CD14-positive monocyte (primary cell): Measurements from ENCODE around the gene RHOBTB1. TPM values are rescaled to one million over a fixed set of nuclear protein-coding genes. Genes with fewer than 3 reads are reported as not detected.

Source experiments
- DNase-seq, 3 donors: peaks; one replicate each; pipeline ENCODE4 v3.0.0-alpha.2; 2011 to 2022
- H2AFZ ChIP-seq: 2 replicates; pipeline ENCODE4 v1.6.0; 2012; ENCODE audit warnings: mild to moderate bottlenecking, low read depth, low read length, inconsistent platforms; ENCODE audit not compliant: insufficient read depth, poor library complexity, severe bottlenecking
- H3K27ac ChIP-seq, 2 donors: 1 replicate in 1 of 2; 2 replicates in 1 of 2; pipeline ENCODE4 v1.5.1; 2012 to 2013; ENCODE audit warnings: low read length in 2 of 2, control low read depth in 1 of 2, inconsistent platforms in 1 of 2, low read depth in 1 of 2, mild to moderate bottlenecking in 1 of 2
- H3K27me3 ChIP-seq, 2 donors: one replicate each; pipeline versions ENCODE4 v1.6.0 to v1.6.1; 2011 to 2013; ENCODE audit warnings: low read length in 2 of 2; ENCODE audit not compliant: control insufficient read depth in 2 of 2, insufficient read depth in 2 of 2
- H3K36me3 ChIP-seq, 2 donors: replicated peaks in 1 of 2; 1 replicate in 1 of 2; 2 replicates in 1 of 2; pipeline versions ENCODE4 v1.5.1 to v1.6.1; 2012 to 2013; ENCODE audit warnings: low read length in 2 of 2, control low read depth in 1 of 2, inconsistent platforms in 1 of 2, mild to moderate bottlenecking in 1 of 2; ENCODE audit not compliant: insufficient read depth in 2 of 2, control insufficient read depth in 1 of 2
- H3K4me1 ChIP-seq, 2 donors: 1 replicate in 1 of 2; 2 replicates in 1 of 2; pipeline versions ENCODE4 v1.5.1 to v1.6.1; 2012 to 2013; ENCODE audit warnings: low read length in 2 of 2, control low read depth in 1 of 2, inconsistent platforms in 1 of 2, mild to moderate bottlenecking in 1 of 2, moderate library complexity in 1 of 2; ENCODE audit not compliant: insufficient read depth in 2 of 2, control insufficient read depth in 1 of 2
- H3K4me2 ChIP-seq: replicated peaks from 2 replicates; pipeline ENCODE3; 2012; ENCODE audit warnings: low read length, moderate library complexity, mild to moderate bottlenecking; ENCODE audit not compliant: poor library complexity, severe bottlenecking; ENCODE audit errors: extremely low read depth
- H3K4me3 ChIP-seq, 3 experiments: fragments of 200-600 bp in 1 of 3; sonication (generic) in 1 of 3; replicated peaks in 1 of 3; 1 replicate in 2 of 3; 2 replicates in 1 of 3; pipeline ENCODE4 v1.5.1; 2011 to 2013; ENCODE audit warnings: low read length in 3 of 3, mild to moderate bottlenecking in 3 of 3, control low read depth in 2 of 3, low read depth in 2 of 3, inconsistent platforms in 1 of 3, moderate library complexity in 1 of 3
- H3K79me2 ChIP-seq: 2 replicates; pipeline ENCODE4 v1.6.0; 2012; ENCODE audit warnings: mild to moderate bottlenecking, control low read depth, inconsistent platforms, low read length, moderate library complexity; ENCODE audit not compliant: insufficient read depth
- H3K9ac ChIP-seq: 2 replicates; pipeline ENCODE4 v1.6.0; 2017; ENCODE audit warnings: low read length, mild to moderate bottlenecking; ENCODE audit not compliant: insufficient read depth, poor library complexity, severe bottlenecking
- H3K9me3 ChIP-seq, 2 donors: replicated peaks in 1 of 2; 1 replicate in 1 of 2; 2 replicates in 1 of 2; pipeline versions ENCODE4 v1.5.1 to v1.6.1; 2012 to 2013; ENCODE audit warnings: low read length in 2 of 2, control low read depth in 1 of 2; ENCODE audit not compliant: control insufficient read depth in 1 of 2, insufficient read depth in 1 of 2
- H4K20me1 ChIP-seq: 2 replicates; pipeline ENCODE4 v1.6.0; 2012; ENCODE audit warnings: mild to moderate bottlenecking, low read length, control low read depth, moderate library complexity; ENCODE audit not compliant: insufficient read depth
- H3K27ac Mint-ChIP-seq, 7 donors: one replicate each; pipeline ENCODE4 v1.8.0; 2020; ENCODE audit warnings: mild to moderate bottlenecking in 7 of 7, mixed read lengths in 7 of 7, moderate library complexity in 6 of 7, inconsistent platforms in 2 of 7
- H3K27me3 Mint-ChIP-seq, 3 donors: one replicate each; pipeline ENCODE4 v1.8.0; 2021 to 2022; ENCODE audit warnings: low read depth in 3 of 3, mild to moderate bottlenecking in 3 of 3, mixed read lengths in 3 of 3, moderate library complexity in 3 of 3, inconsistent platforms in 1 of 3
- H3K36me3 Mint-ChIP-seq, 2 donors: one replicate each; pipeline ENCODE4 v1.8.0; 2020; ENCODE audit warnings: mixed read lengths in 2 of 2, inconsistent platforms in 1 of 2, mild to moderate bottlenecking in 1 of 2
- H3K4me1 Mint-ChIP-seq: one replicate; pipeline ENCODE4 v1.8.0; 2020; ENCODE audit warnings: mild to moderate bottlenecking, mixed read lengths
- H3K4me3 Mint-ChIP-seq, 2 donors: one replicate each; pipeline ENCODE4 v1.8.0; 2020; ENCODE audit warnings: mild to moderate bottlenecking in 2 of 2, mixed read lengths in 2 of 2, moderate library complexity in 1 of 2
- H3K9me3 Mint-ChIP-seq, 7 donors: one replicate each; pipeline ENCODE4 v1.8.0; 2020 to 2022; ENCODE audit warnings: mixed read lengths in 7 of 7, mild to moderate bottlenecking in 6 of 7, moderate library complexity in 6 of 7, inconsistent platforms in 2 of 7
- CTCF ChIP-seq: fragments of 200-600 bp; IDR thresholded peaks from one replicate; pipeline ENCODE4 v1.8.0; 2022; ENCODE audit warnings: antibody characterized with exemption, mild to moderate bottlenecking
- WGBS: methylation state at CpG from one replicate; pipeline ENCODE4 v1.1.5; 2013; ENCODE audit warnings: missing lambda C conversion rate; ENCODE audit not compliant: insufficient coverage; 5-methylcytosine and 5-hydroxymethylcytosine counted together
- intact Hi-C, 2 donors: fragments of 100-400 bp; cut with micrococcal nuclease; formaldehyde crosslinking; loops; one replicate each; pipeline versions ENCODE4 v1.15.0 to v1.15.1; 2023
- polyA plus RNA-seq, 3 donors: library from polyadenylated mRNA; depleted of rRNA in 1 of 3; unstranded in 2 of 3; stranded (reverse) in 1 of 3; fragments of 300-500 nt in 2 of 3; fragments of >200 nt in 1 of 3; fragmentation: Illumina TruSeq in 2 of 3; gene quantifications; 1 replicate in 2 of 3; 2 replicates in 1 of 3; pipeline ENCODE4 v1.2.3, GENCODE V29; 2012 to 2021

Gene RHOBTB1
- polyA plus RNA-seq, 3 donors = 0.41 to 0.96 (median 0.62) TPM

- H3K9me3 Mint-ChIP-seq = peaks cover 0 to 1% (median 0%) of the 10 kb centered on the region in 7 donors
- no peaks in the 10 kb centered on the region for H3K4me1 Mint-ChIP-seq
- peaks cover 0 to 4% (median 0%) of the 10 kb centered on the region in 3 donors for H3K27me3 Mint-ChIP-seq
- 100% methylated on average over 1 of the region's 1 CpG for WGBS
- Histone ChIP-seq H3K9me3 (no peaks in the 10 kb centered on the region), H3K27ac (no peak overlapping the region), H3K27me3 (no peaks in the 10 kb centered on the region), H3K4me3 (no peak overlapping the region), H3K4me1 (no peaks in the 10 kb centered on the region), H3K4me2 (no peak overlapping the region), H4K20me1 (no peaks in the 10 kb centered on the region), H2AFZ (no peak overlapping the region), H3K36me3 (no peaks in the 10 kb centered on the region), H3K79me2 (no peaks in the 10 kb centered on the region), H3K9ac (no peak overlapping the region)
- intact Hi-C loops = no loop called here
- TF ChIP-seq CTCF = no peak
- no peak for DNase-seq
- H3K4me3 Mint-ChIP-seq = no peak overlapping the region
- H3K27ac Mint-ChIP-seq = no peak overlapping the region
- no peaks in the 10 kb centered on the region for H3K36me3 Mint-ChIP-seq
Observed at GRCh38 chr10:60868946-60869345, 75.0 kb downstream of the RHOBTB1 start.

DNA sequence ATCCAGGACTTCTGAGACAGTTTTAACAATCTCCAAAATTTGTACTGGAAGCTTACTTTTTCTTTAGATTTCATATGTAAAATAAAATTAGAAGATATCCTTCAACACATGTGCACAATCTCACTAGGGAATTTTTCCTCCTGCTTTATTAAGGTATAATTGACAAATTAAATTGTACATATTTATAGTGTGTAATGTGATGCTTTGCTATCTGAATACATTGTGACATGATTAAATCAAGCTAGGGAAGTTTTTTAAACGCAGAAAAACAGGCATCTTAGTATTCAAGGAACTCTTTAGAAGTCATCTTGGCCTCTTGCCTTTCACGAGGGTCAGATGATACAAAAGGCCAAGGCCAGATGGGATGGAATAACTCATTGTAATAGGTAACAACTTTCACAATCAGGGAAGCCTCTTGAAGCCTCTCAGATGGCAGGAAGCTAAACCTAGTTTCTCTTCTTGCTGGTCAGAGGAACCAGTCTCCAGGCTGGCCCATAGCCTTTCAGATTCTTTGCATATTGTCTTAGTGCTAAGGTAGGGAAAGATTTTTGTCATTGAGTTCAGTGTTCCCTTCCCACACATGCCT lies 78.7 kb downstream of the RHOBTB1 start:
- no peak overlapping the region for H3K9ac ChIP-seq
- no peak overlapping the region for H3K4me2 ChIP-seq
- Mint-ChIP-seq H3K27me3 (peaks cover 0 to 2% (median 0%) of the 10 kb centered on the region in 3 donors), H3K9me3 (peaks cover 0 to 3% (median 0%) of the 10 kb centered on the region in 7 donors), H3K36me3 (no peaks in the 10 kb centered on the region), H3K4me3 (no peak overlapping the region), H3K27ac (no peak overlapping the region), H3K4me1 (no peaks in the 10 kb centered on the region)
- no peaks in the 10 kb centered on the region for H3K36me3 ChIP-seq
- H3K9me3 ChIP-seq = no peaks in the 10 kb centered on the region
- H3K79me2 ChIP-seq = no peaks in the 10 kb centered on the region
- H3K27ac ChIP-seq = no peak overlapping the region
- no peaks in the 10 kb centered on the region for H3K4me1 ChIP-seq
- no peaks in the 10 kb centered on the region for H4K20me1 ChIP-seq
- H3K4me3 ChIP-seq = no peak overlapping the region
- TF ChIP-seq CTCF = no peak
- no peak overlapping the region for H2AFZ ChIP-seq
- H3K27me3 ChIP-seq = no peaks in the 10 kb centered on the region
- WGBS = no CpG with 5 or more reads among the region's 2 CpGs
- DNase-seq = no peak
- intact Hi-C loops = no loop called here
